Measurements from ENCODE around the gene MAPK12. TPM values are rescaled to one million over a fixed set of nuclear protein-coding genes. Genes with fewer than 3 reads are reported as not detected.
"Not testable (repeated sequence)": the region's sequence is repeated elsewhere in the genome, so short reads cannot be mapped to it uniquely, and the experiment has no call there.

MAPK12 gene
- total RNA-seq, 1 donor from 2014 or later, result 27.3 TPM

DNA sequence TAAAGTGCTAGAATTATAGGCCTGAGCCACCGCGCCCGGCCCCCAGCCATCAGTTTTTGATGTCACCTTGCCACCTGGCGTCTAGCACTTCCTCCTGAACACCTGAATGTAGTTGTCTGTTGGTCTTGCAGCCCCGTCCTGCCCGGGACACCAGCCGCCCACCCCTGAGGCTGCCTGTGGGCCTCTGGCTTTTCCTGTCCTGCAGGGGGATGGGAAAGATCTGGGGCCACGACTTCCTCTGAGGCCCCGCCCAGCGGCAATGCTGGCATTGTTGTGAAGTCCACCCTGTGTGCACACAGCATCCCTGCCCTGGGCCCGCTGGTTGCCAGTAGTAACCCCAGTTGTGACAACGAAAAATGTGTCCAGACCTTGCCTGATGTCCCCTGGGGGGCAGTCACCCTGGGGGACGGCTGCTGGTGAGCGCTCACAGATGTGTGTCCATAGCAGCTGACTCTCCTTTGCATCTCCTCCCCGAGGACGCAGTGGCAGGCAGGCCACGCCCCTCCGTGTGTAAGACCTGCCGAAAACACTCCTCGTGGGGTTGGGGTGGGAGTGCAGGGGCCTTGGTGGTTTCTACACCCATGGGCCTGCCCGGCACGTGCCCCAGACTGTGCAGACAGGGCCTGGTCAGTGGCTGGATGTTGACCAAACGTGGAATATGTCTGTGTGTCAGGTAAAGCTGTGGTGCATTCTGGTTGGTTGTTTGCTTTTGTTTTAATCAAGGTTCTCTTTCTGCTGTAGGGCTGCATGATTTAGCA is 53.9 kb downstream of the MAPK12 start:
- Mint-ChIP-seq H3K9me3 (ENCODE audit: unreplicated experiment) (no peaks in the 10 kb centered on the region), H3K36me3 (ENCODE audit: unreplicated experiment) (peaks cover 23% of the 10 kb centered on the region), H3K27ac (ENCODE audit: unreplicated experiment) (no peak overlapping the region), H3K4me1 (ENCODE audit: unreplicated experiment) (peaks cover 6% of the 10 kb centered on the region), H3K27me3 (ENCODE audit: unreplicated experiment) (no peaks in the 10 kb centered on the region), H3K4me3 (ENCODE audit: unreplicated experiment) (no peak overlapping the region)
- no peak for DNase-seq (ENCODE audit: extremely low spot score, unreplicated experiment)
- TF ChIP-seq CTCF (IDR thresholded peaks at IDR 0.05), result no peak

GRCh38 chr22:50206599-50206998 is 54.9 kb downstream of the MAPK12 start:
- peak; percentile 51 for TF ChIP-seq CTCF (IDR thresholded peaks at IDR 0.05)
- DNase-seq (ENCODE audit: extremely low spot score, unreplicated experiment), result no peak
- Mint-ChIP-seq H3K4me3 (ENCODE audit: unreplicated experiment) (no peak overlapping the region), H3K27ac (ENCODE audit: unreplicated experiment) (no peak overlapping the region), H3K27me3 (ENCODE audit: unreplicated experiment) (no peaks in the 10 kb centered on the region), H3K4me1 (ENCODE audit: unreplicated experiment) (peaks cover 14% of the 10 kb centered on the region), H3K9me3 (ENCODE audit: unreplicated experiment) (no peaks in the 10 kb centered on the region), H3K36me3 (ENCODE audit: unreplicated experiment) (peaks cover 17% of the 10 kb centered on the region)

GRCh38 chr22:50205781-50206569 is 55.5 kb downstream of the MAPK12 start:
- TF ChIP-seq CTCF (IDR thresholded peaks at IDR 0.05), result no peak
- no peak for DNase-seq (ENCODE audit: extremely low spot score, unreplicated experiment)
- no peak overlapping the region for H3K4me3 Mint-ChIP-seq (ENCODE audit: unreplicated experiment)
- H3K4me1 Mint-ChIP-seq (ENCODE audit: unreplicated experiment), result peaks cover 14% of the 10 kb centered on the region
- H3K9me3 Mint-ChIP-seq (ENCODE audit: unreplicated experiment), result no peaks in the 10 kb centered on the region
- H3K27ac Mint-ChIP-seq (ENCODE audit: unreplicated experiment), result no peak overlapping the region
- no peaks in the 10 kb centered on the region for H3K27me3 Mint-ChIP-seq (ENCODE audit: unreplicated experiment)
- peaks cover 17% of the 10 kb centered on the region for H3K36me3 Mint-ChIP-seq (ENCODE audit: unreplicated experiment)

GRCh38 chr22:50204998-50205397 is 56.5 kb downstream of the MAPK12 start:
- peaks cover 17% of the 10 kb centered on the region for H3K36me3 Mint-ChIP-seq (ENCODE audit: unreplicated experiment)
- not testable (repeated sequence) for H3K9me3 Mint-ChIP-seq (ENCODE audit: unreplicated experiment); H3K4me3 Mint-ChIP-seq (ENCODE audit: unreplicated experiment); DNase-seq (ENCODE audit: extremely low spot score, unreplicated experiment); H3K27me3 Mint-ChIP-seq (ENCODE audit: unreplicated experiment)
- peak overlapping the region; percentile 32 for H3K27ac Mint-ChIP-seq (ENCODE audit: unreplicated experiment)
- H3K4me1 Mint-ChIP-seq (ENCODE audit: unreplicated experiment), result peaks cover 15% of the 10 kb centered on the region

DNA sequence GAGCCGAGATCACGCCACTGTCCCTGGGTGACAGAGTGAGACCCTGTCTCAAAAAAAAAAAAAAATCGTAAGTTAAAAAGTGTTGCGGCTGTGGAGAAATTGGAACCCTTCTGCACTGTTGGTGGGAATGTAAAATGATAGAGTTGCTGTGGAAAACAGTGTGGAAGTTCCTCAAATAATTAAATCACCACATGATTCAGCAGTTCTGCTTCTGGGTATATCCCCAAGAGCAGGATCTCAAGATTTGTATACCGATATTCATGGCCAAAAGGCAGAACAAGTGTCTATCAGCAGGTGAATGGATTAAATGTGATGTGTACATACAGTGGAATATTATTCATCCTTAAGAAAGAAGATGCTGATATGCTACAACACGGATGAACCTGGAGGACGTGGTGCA is 56.9 kb downstream of the MAPK12 start:
- peaks cover 17% of the 10 kb centered on the region for H3K4me1 Mint-ChIP-seq (ENCODE audit: unreplicated experiment)
- no peak for DNase-seq (ENCODE audit: extremely low spot score, unreplicated experiment)
- H3K4me3 Mint-ChIP-seq (ENCODE audit: unreplicated experiment), result no peak overlapping the region
- H3K27me3 Mint-ChIP-seq (ENCODE audit: unreplicated experiment), result no peaks in the 10 kb centered on the region
- no peak overlapping the region for H3K27ac Mint-ChIP-seq (ENCODE audit: unreplicated experiment)
- no peaks in the 10 kb centered on the region for H3K9me3 Mint-ChIP-seq (ENCODE audit: unreplicated experiment)
- TF ChIP-seq CTCF (IDR thresholded peaks at IDR 0.05), result no peak
- peaks cover 17% of the 10 kb centered on the region for H3K36me3 Mint-ChIP-seq (ENCODE audit: unreplicated experiment)
